Colonic mucosa (tissue), 4 donors: ENCODE results near the gene TMEM163. TPM values are rescaled to one million over a fixed set of nuclear protein-coding genes. Genes with fewer than 3 reads are reported as not detected.

Source experiments
- DNase-seq: peaks from one replicate; pipeline ENCODE4 v3.0.0-alpha.2; 2020
- H3K27ac ChIP-seq: fragments of 200-600 bp; one replicate; pipeline ENCODE4 v1.8.0; 2021
- H3K27me3 ChIP-seq: fragments of 200-600 bp; one replicate; pipeline ENCODE4 v1.8.0; 2021
- H3K36me3 ChIP-seq: fragments of 200-600 bp; one replicate; pipeline ENCODE4 v1.8.0; 2021
- H3K4me1 ChIP-seq: fragments of 200-600 bp; one replicate; pipeline ENCODE4 v1.8.0; 2021; ENCODE audit warnings: mild to moderate bottlenecking
- H3K4me3 ChIP-seq: fragments of 200-600 bp; one replicate; pipeline ENCODE4 v1.8.0; 2021
- H3K9ac ChIP-seq, 2 donors: one replicate each; pipeline ENCODE4 v1.7.0; 2013; ENCODE audit warnings: control low read depth in 2 of 2, low read depth in 2 of 2, low read length in 2 of 2
- H3K9me3 ChIP-seq: fragments of 200-600 bp; one replicate; pipeline ENCODE4 v1.8.0; 2021
- intact Hi-C: fragments of 100-400 bp; cut with DNase I; formaldehyde crosslinking; loops from one replicate; pipeline ENCODE4 v1.14.1; 2022
- total RNA-seq, 2 donors: library from RNA; stranded (reverse); fragmentation: NEBNext Ultra II Directional in 1 of 2; extraction: Animal tissue kit (Norgen Biotek cat#: 25700) in 1 of 2; gene quantifications; one replicate each; pipeline ENCODE4 v1.2.1, GENCODE V29; 2021
- TF ChIP-seq, protein P1 (sequence below): fragments of 200-600 bp; IDR thresholded peaks from one replicate; pipeline ENCODE4 v1.8.0; 2022; ENCODE audit warnings: antibody characterized with exemption, mild to moderate bottlenecking
- donor health status: healthy.
- donor health status: DM: no; HTN: no; CAD: no.
- donor health status: DM: no; HTN: no; CAD: no.

The TMEM163 gene
- total RNA-seq, 2 donors from 2014 or later, result 0.29 TPM; not detected in 1

DNA sequence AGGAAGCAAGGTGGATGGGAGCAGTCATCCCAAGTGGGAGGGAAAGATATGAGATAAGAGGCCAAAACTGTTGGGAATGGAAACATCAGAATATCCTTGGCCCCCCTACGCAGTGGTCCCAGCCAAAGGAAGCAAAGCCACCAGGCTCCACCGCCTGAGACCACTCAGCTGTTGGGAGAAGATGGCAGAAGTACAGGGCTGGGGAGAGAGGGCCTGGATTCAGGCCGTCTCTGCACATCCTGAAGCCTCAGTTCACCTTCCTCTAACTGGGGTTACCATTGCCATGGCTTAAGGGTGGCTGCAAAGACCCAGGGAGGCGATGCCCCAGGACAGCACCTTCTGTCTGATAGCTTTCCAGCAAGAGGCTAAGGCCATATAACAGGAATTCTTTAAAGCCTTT is 271.1 kb downstream of the TMEM163 start:
- no peaks in the 10 kb centered on the region for H3K36me3 ChIP-seq
- TF ChIP-seq, protein P1, sequence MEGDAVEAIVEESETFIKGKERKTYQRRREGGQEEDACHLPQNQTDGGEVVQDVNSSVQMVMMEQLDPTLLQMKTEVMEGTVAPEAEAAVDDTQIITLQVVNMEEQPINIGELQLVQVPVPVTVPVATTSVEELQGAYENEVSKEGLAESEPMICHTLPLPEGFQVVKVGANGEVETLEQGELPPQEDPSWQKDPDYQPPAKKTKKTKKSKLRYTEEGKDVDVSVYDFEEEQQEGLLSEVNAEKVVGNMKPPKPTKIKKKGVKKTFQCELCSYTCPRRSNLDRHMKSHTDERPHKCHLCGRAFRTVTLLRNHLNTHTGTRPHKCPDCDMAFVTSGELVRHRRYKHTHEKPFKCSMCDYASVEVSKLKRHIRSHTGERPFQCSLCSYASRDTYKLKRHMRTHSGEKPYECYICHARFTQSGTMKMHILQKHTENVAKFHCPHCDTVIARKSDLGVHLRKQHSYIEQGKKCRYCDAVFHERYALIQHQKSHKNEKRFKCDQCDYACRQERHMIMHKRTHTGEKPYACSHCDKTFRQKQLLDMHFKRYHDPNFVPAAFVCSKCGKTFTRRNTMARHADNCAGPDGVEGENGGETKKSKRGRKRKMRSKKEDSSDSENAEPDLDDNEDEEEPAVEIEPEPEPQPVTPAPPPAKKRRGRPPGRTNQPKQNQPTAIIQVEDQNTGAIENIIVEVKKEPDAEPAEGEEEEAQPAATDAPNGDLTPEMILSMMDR, result no peak
- H3K9ac ChIP-seq, result no peak overlapping the region
- H3K27me3 ChIP-seq, result no peaks in the 10 kb centered on the region
- no peak overlapping the region for H3K27ac ChIP-seq
- intact Hi-C loops, result no loop called here
- no peaks in the 10 kb centered on the region for H3K4me1 ChIP-seq
- no peak for DNase-seq
- no peak overlapping the region for H3K4me3 ChIP-seq
- H3K9me3 ChIP-seq, result no peaks in the 10 kb centered on the region

DNA sequence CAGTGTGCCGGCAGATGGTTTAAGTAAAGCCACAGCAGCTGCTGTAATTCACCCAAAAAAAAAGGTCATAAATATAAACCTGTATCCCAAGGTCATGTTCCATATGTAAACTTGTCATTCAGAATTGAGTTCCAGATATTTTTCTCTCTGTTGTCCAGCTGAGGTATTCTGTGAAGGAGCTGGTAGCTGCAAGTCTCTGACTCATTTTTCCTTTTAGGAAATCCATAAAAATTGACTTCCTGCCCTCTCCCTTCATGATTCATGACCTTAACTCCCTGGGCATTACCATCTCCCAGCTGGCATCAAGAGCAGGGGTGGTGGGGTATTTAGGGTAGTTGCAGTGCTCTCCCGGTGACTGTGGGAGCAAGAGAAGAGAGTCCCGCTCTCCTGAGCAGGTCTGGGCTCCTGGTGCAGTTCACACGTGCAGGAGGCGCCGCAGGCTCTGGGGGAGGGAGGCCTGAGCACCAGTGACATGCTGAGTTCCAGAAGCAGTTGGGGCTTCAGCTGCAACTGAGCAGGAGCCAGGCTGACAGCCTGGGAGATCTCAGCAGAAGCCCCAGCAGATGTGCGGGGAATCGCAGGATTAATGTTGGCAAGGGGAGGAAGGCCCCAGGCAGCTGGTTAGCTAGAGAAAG is 272.3 kb downstream of the TMEM163 start:
- no peak overlapping the region for H3K4me3 ChIP-seq
- TF ChIP-seq, protein P1, result no peak
- no peaks in the 10 kb centered on the region for H3K4me1 ChIP-seq
- no peaks in the 10 kb centered on the region for H3K36me3 ChIP-seq
- H3K9ac ChIP-seq, result no peak overlapping the region
- no peaks in the 10 kb centered on the region for H3K27me3 ChIP-seq
- H3K27ac ChIP-seq, result no peak overlapping the region
- no peak for DNase-seq
- intact Hi-C loops, result no loop called here
- H3K9me3 ChIP-seq, result no peaks in the 10 kb centered on the region

DNA sequence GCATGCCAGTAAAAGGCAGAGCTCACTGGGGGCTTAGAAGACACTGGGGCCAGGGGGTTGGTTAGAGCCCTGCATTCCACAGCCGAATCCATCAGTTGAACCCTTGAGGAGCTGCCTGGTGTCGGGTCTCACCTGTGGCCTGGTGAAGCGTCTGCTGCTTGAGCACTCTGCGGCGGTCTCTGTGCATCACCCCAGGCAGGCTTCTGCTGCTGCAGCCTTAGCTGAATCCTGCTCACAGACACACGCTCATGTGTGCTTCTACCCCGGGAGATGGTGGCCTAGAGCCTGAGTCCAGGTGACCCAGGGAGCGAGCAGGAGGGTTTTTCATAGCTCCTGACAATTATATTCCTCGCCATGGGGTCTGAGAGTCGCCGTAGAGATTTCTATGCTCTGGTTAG is 272.8 kb downstream of the TMEM163 start:
- Histone ChIP-seq H3K9me3 (no peaks in the 10 kb centered on the region), H3K27me3 (no peaks in the 10 kb centered on the region), H3K9ac (no peak overlapping the region), H3K4me3 (no peak overlapping the region), H3K27ac (no peak overlapping the region), H3K4me1 (no peaks in the 10 kb centered on the region), H3K36me3 (no peaks in the 10 kb centered on the region)
- no peak for DNase-seq
- intact Hi-C loops, result no loop called here
- TF ChIP-seq, protein P1, result no peak

DNA sequence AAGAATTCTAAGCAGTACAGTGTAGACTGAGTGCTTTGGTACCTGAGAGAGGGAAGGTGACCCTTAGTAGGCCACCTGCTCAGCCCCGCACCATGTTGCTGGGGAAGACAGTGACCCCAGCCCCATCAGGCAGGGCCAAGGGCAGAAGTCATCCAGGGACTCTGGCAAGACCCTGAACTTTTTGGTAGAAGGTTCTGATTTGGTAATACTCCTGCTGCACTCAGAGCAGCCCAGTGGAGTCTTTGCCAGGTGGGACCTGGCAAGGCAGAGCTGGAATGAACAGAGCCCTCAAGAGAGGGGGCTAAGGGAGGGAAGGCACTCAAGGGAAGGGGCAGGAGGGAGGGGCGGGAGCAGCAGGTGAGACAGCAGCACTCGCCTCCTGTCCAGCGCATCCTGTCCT is 273.7 kb downstream of the TMEM163 start:
- Histone ChIP-seq H3K36me3 (no peaks in the 10 kb centered on the region), H3K9ac (no peak overlapping the region), H3K27me3 (no peaks in the 10 kb centered on the region), H3K4me3 (no peak overlapping the region), H3K4me1 (no peaks in the 10 kb centered on the region), H3K27ac (no peak overlapping the region), H3K9me3 (no peaks in the 10 kb centered on the region)
- intact Hi-C loops, result no loop called here
- TF ChIP-seq, protein P1, result no peak
- DNase-seq, result no peak

DNA sequence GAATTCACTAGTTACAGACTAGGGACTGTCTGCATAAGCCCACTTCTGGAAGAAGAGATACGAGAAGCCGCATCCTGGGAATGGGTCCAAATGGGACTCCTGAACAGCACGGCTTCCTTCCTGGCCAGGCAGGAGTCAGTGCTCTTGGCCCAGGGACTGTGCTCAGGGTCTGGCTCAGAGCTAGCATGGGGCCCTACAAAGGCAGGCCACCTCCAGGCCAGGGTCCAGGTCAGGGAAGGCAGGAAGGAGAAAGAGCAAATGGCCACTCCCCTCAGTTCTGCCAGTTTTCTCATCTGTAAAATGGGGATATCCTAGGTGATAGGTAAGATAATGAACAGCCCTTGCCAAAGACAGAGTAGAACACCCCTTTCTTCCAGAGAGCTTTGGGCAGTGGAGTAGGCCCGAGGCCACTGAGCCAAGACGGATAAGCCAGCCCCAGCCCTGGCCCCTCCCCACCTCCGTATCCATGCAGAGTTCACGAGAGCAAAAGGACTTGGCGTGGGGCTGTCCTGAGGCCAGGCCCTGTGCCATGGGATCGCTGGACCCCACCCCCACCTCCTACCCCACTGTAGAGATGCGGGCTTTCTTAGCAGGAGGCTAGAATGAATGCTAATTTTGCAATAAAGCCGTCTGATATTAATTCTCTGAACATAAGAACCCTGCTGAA is 274.9 kb downstream of the TMEM163 start:
- H3K27ac ChIP-seq, result no peak overlapping the region
- H3K9ac ChIP-seq, result no peak overlapping the region
- no peaks in the 10 kb centered on the region for H3K9me3 ChIP-seq
- no peaks in the 10 kb centered on the region for H3K27me3 ChIP-seq
- intact Hi-C loops, result no loop called here
- TF ChIP-seq, protein P1, result no peak
- DNase-seq, result no peak
- H3K36me3 ChIP-seq, result no peaks in the 10 kb centered on the region
- H3K4me1 ChIP-seq, result no peaks in the 10 kb centered on the region
- no peak overlapping the region for H3K4me3 ChIP-seq
